ENCODE measurements around the gene OR2AP1.

Gene OR2AP1

DNA sequence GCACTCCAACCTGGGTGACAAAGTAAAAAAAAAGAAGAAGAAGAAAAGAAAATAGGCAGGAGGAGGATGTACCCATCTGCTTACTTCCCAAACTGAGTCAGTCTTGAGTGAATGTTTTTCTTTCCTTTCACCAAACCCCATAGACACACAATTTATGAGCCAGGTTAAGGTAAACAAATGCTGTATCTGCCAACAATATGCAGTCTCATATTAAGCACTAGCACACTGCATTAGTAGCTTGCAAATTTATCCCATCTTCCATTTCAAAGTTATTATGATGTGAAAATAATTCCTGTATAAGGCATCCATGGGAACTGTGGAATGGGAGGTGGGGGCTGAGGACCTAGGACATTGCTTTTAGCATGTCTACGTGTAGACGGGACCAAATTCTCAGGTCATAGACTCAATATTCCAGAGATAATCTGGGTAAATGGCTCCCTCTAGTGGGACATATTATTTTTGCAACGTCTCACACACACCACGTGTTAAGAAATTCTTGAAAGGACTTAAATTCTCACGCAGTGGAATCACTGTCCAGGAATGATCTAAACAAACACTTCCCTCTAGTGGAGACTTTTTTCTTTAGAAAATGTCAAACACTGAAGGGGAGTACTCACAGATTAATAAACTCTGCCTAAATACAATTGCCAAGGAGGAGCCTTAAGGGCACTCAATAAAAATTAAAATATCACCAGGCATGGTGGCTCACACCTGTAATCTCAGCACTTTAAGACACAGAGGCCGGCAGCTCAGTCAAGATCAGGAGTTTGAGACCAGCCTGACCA is 47.3 kb downstream of the OR2AP1 start:
- Histone ChIP-seq H3K27me3 (peaks cover 28% of the 10 kb centered on the region), H3K4me1 (no peaks in the 10 kb centered on the region), H3K9me3 (no peaks in the 10 kb centered on the region), H3K4me3 (ENCODE audit: low read depth, low read length) (no peak overlapping the region), H3K36me3 (no peaks in the 10 kb centered on the region)
- TF ChIP-seq, protein P1, sequence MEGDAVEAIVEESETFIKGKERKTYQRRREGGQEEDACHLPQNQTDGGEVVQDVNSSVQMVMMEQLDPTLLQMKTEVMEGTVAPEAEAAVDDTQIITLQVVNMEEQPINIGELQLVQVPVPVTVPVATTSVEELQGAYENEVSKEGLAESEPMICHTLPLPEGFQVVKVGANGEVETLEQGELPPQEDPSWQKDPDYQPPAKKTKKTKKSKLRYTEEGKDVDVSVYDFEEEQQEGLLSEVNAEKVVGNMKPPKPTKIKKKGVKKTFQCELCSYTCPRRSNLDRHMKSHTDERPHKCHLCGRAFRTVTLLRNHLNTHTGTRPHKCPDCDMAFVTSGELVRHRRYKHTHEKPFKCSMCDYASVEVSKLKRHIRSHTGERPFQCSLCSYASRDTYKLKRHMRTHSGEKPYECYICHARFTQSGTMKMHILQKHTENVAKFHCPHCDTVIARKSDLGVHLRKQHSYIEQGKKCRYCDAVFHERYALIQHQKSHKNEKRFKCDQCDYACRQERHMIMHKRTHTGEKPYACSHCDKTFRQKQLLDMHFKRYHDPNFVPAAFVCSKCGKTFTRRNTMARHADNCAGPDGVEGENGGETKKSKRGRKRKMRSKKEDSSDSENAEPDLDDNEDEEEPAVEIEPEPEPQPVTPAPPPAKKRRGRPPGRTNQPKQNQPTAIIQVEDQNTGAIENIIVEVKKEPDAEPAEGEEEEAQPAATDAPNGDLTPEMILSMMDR (IDR thresholded peaks at IDR 0.05; ENCODE audit: low read depth, low read length) = peak; percentile 69
- DNase-seq = peak; percentile 56

DNA sequence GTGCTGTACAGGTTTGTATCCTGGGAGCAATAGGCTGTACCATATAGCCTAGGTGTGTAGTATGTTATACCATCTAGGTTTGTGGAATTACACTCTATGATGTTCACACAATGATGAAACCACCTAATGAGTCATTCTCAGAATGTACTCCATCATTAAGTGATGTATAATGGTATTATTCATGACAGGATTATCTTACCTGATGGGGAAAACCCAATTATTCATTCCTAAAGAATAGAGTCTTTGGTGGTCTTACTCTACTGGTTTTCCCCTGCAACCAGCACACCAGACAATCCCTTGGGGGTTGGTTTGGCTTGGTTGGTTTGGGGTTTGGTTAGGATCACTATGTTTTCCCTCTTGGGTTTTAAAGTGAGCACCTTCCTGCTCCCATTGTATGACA is 51.8 kb downstream of the OR2AP1 start:
- no peak overlapping the region for H3K4me3 ChIP-seq (ENCODE audit: low read depth, low read length)
- peaks cover 36% of the 10 kb centered on the region for H3K27me3 ChIP-seq
- no peaks in the 10 kb centered on the region for H3K9me3 ChIP-seq
- H3K36me3 ChIP-seq = no peaks in the 10 kb centered on the region
- DNase-seq = no peak
- H3K4me1 ChIP-seq = no peaks in the 10 kb centered on the region
- TF ChIP-seq, protein P1 (IDR thresholded peaks at IDR 0.05; ENCODE audit: low read depth, low read length) = no peak

Data from BE2C (cell line).